K562 (cell line): ENCODE results near the gene ZSCAN21. TPM values are rescaled to one million over a fixed set of nuclear protein-coding genes. Genes with fewer than 3 reads are reported as not detected.

ENCODE experiments used
- ATAC-seq: fragments of 200-7000 bp; cut with Tn5 transposase; 3 replicates; pipeline ENCODE4 v1.9.1; 2020; ENCODE audit warnings: moderate library complexity
- BruUV-seq: library from RNA; stranded (reverse); fragments of 400-500 nt; replicated peaks from 2 replicates; lab custom pipeline; 2021; lab: Mats Ljungman, UMichigan
- CTCF ChIA-PET: fragments of 300-600 bp; formaldehyde crosslinking; extraction: SDS; loops from one replicate; lab custom pipeline; 2021; ENCODE audit warnings: low intra/inter-chr PET ratio; lab: Yijun Ruan, JAX
- POLR2A ChIA-PET: fragments of 300-600, 350-650 bp; sonication (Branson Sonifier 250); formaldehyde crosslinking; extraction: SDS; loops from one replicate; lab custom pipeline; 2021; ENCODE audit warnings: antibody characterized with exemption, inconsistent platforms; lab: Yijun Ruan, JAX
- DNase-seq, 4 experiments: peaks; one replicate each; pipeline versions ENCODE4 v3.0.0 to v3.0.0-alpha.2; 2011 to 2018; ENCODE audit warnings: low spot score in 3 of 4, mixed read lengths in 3 of 4; ENCODE audit errors: extremely low read depth in 1 of 4
- FAIRE-seq: peaks from 2 replicates; lab custom pipeline; 2011; peaks lifted over from hg19 to GRCh38; lab: Jason Lieb, UNC
- H2AFZ ChIP-seq: 2 replicates; pipeline ENCODE4 v1.6.0; 2011; ENCODE audit warnings: low read depth, low read length, control low read depth, inconsistent platforms
- H3K27ac ChIP-seq: fragments of 200-600 bp; 3 replicates; pipeline ENCODE4 v1.8.0; 2011; ENCODE audit warnings: low read depth, mild to moderate bottlenecking, control low read depth, inconsistent platforms, low read length, moderate library complexity, mixed read lengths; ENCODE audit errors: extremely low read depth
- H3K27me3 ChIP-seq, 2 experiments: fragments of 300-600 bp in 1 of 2; 2 replicates in 1 of 2; 3 replicates in 1 of 2; pipeline versions ENCODE4 v1.6.0 to v1.8.0; 2011; ENCODE audit warnings: inconsistent platforms in 2 of 2, low read length in 2 of 2, mild to moderate bottlenecking in 1 of 2, mixed read lengths in 1 of 2, moderate library complexity in 1 of 2; ENCODE audit not compliant: control insufficient read depth in 2 of 2, insufficient read depth in 2 of 2
- H3K36me3 ChIP-seq: fragments of 300-600 bp; 3 replicates; pipeline ENCODE4 v1.8.0; 2011; ENCODE audit warnings: mild to moderate bottlenecking, low read length, inconsistent platforms; ENCODE audit not compliant: control insufficient read depth, insufficient read depth
- H3K4me1 ChIP-seq, 2 experiments: fragments of 200-600 bp in 1 of 2; replicated peaks in 1 of 2; 2 replicates in 1 of 2; 3 replicates in 1 of 2; pipeline versions ENCODE4 v1.5.1 to v1.8.0; 2011; ENCODE audit warnings: inconsistent platforms in 2 of 2, low read length in 2 of 2, mild to moderate bottlenecking in 1 of 2, mixed read lengths in 1 of 2, moderate library complexity in 1 of 2; ENCODE audit not compliant: control insufficient read depth in 2 of 2, insufficient read depth in 2 of 2
- H3K4me2 ChIP-seq: 2 replicates; pipeline ENCODE4 v1.6.1; 2011; ENCODE audit warnings: low read length, control low read depth, inconsistent platforms, mixed read lengths; ENCODE audit not compliant: insufficient read depth
- H3K4me3 ChIP-seq: fragments of 200-600 bp; sonication (generic), shearing (Covaris generic); 2 replicates; pipeline ENCODE4 v1.5.1; 2016; ENCODE audit warnings: control low read depth, inconsistent platforms
- H3K79me2 ChIP-seq: fragments of 200-600 bp; 3 replicates; pipeline ENCODE4 v1.8.0; 2011; ENCODE audit warnings: low read length, inconsistent platforms; ENCODE audit not compliant: control insufficient read depth, insufficient read depth
- H3K9ac ChIP-seq, 2 experiments: 2 replicates each; pipeline versions ENCODE4 v1.6.0 to v1.6.1; 2011; ENCODE audit warnings: low read depth in 2 of 2, low read length in 2 of 2, control low read depth in 1 of 2, inconsistent platforms in 1 of 2, mild to moderate bottlenecking in 1 of 2, mixed read lengths in 1 of 2; ENCODE audit not compliant: insufficient read depth in 1 of 2
- H3K9me1 ChIP-seq: one replicate; pipeline ENCODE4 v1.6.0; 2011; ENCODE audit warnings: inconsistent platforms, mild to moderate bottlenecking, low read length, moderate library complexity; ENCODE audit not compliant: control insufficient read depth, insufficient read depth
- H3K9me3 ChIP-seq: replicated peaks from 2 replicates; pipeline ENCODE4 v1.5.1; 2011; ENCODE audit warnings: low read depth, low read length, inconsistent platforms; ENCODE audit not compliant: control insufficient read depth, insufficient read depth
- H4K20me1 ChIP-seq: replicated peaks from 2 replicates; pipeline ENCODE4 v1.6.1; 2011; ENCODE audit warnings: low read length, inconsistent platforms, mixed read lengths; ENCODE audit not compliant: control insufficient read depth, insufficient read depth
- CHD1 ChIP-seq: fragments of 200-600 bp; sonication (generic); IDR thresholded peaks from one replicate; pipeline ENCODE4 v1.6.1; 2012; ENCODE audit warnings: mild to moderate bottlenecking, moderate library complexity, low read length, inconsistent platforms
- CTCF ChIP-seq, 3 experiments: IDR thresholded peaks in 2 of 3; conservative IDR thresholded peaks in 1 of 3; 2 replicates each; pipeline ENCODE4 v1.5.1; 2011 to 2012; ENCODE audit warnings: low read length in 3 of 3, mild to moderate bottlenecking in 3 of 3, control low read depth in 2 of 3, improper control_type of control experiment in 1 of 3, inconsistent platforms in 1 of 3, low read depth in 1 of 3, mixed read lengths in 1 of 3, moderate library complexity in 1 of 3; ENCODE audit not compliant: insufficient read depth in 2 of 3
- FOS ChIP-seq: IDR thresholded peaks from 3 replicates; pipeline ENCODE4 v1.6.1; 2011; ENCODE audit not compliant: insufficient read length; ENCODE audit errors: extremely low read depth
- FOXK1 ChIP-seq: sonication (generic); formaldehyde crosslinking; IDR thresholded peaks from 2 replicates; pipeline ENCODE4 v1.8.0; 2022; ENCODE audit warnings: missing genetic modification reagents, mild to moderate bottlenecking, borderline replicate concordance
- GATAD2A ChIP-seq: fragments of 450-650 bp; IDR thresholded peaks from 2 replicates; pipeline ENCODE4 v1.6.1; 2017
- GTF2A2 ChIP-seq: IDR thresholded peaks from 2 replicates; pipeline ENCODE4 v1.6.1; 2016; ENCODE audit warnings: mild to moderate bottlenecking, missing genetic modification characterization, missing compliant biosample characterization
- HMGN3 ChIP-seq: IDR thresholded peaks from 2 replicates; pipeline ENCODE4 v1.6.1; 2011; ENCODE audit warnings: borderline replicate concordance, low read depth, mild to moderate bottlenecking, mixed read lengths, low read length; ENCODE audit not compliant: insufficient read length; ENCODE audit errors: extremely low read depth
- KDM4B ChIP-seq, 2 experiments: fragments of 450-650 bp in 1 of 2; sonication (generic) in 1 of 2; IDR thresholded peaks; 2 replicates each; pipeline ENCODE4 v1.6.1; 2016 to 2017; ENCODE audit warnings: borderline replicate concordance in 2 of 2, antibody characterized with exemption in 1 of 2, low read depth in 1 of 2, mild to moderate bottlenecking in 1 of 2
- PML ChIP-seq: IDR thresholded peaks from 2 replicates; pipeline ENCODE4 v1.6.1; 2012; ENCODE audit warnings: low read length, inconsistent platforms
- POLR2A ChIP-seq: fragments of 450-650 bp; conservative IDR thresholded peaks from 2 replicates; pipeline ENCODE4 v1.6.1; 2016
- POLR2AphosphoS2 ChIP-seq: IDR thresholded peaks from 2 replicates; pipeline ENCODE4 v1.6.1; 2012; ENCODE audit warnings: low read length, improper control_type of control experiment
- PRMT5 ChIP-seq: sonication (generic); formaldehyde crosslinking; IDR thresholded peaks from 2 replicates; pipeline ENCODE4 v1.5.0; 2020; ENCODE audit warnings: missing genetic modification reagents
- SRSF7 ChIP-seq: fragments of 200-400 bp; formaldehyde crosslinking; optimal IDR thresholded peaks from 2 replicates; pipeline ENCODE3; 2017; ENCODE audit warnings: mild to moderate bottlenecking, low read depth, low read length
- TFAP4 ChIP-seq: sonication (generic); formaldehyde crosslinking; IDR thresholded peaks from 2 replicates; pipeline ENCODE4 v1.8.0; 2022; ENCODE audit warnings: missing genetic modification reagents, mild to moderate bottlenecking, moderate library complexity, borderline replicate concordance
- TFE3 ChIP-seq: fragments of 450-650 bp; formaldehyde crosslinking; IDR thresholded peaks from 2 replicates; pipeline ENCODE4 v1.4.0; 2020; ENCODE audit warnings: mild to moderate bottlenecking, mixed read lengths
- TGIF2 ChIP-seq: sonication (generic); formaldehyde crosslinking; IDR thresholded peaks from 2 replicates; pipeline ENCODE4 v1.8.1; 2022; ENCODE audit warnings: mild to moderate bottlenecking, missing genetic modification reagents, moderate library complexity
- TOE1 ChIP-seq, 2 experiments: fragments of 450-650 bp in 1 of 2; sonication (generic) in 1 of 2; formaldehyde crosslinking in 1 of 2; IDR thresholded peaks; 2 replicates each; pipeline versions ENCODE4 v1.7.1 to v1.8.0; 2016 to 2022; ENCODE audit warnings: borderline replicate concordance in 2 of 2, mild to moderate bottlenecking in 2 of 2, antibody characterized with exemption in 1 of 2, inconsistent platforms in 1 of 2, low read depth in 1 of 2, missing genetic modification reagents in 1 of 2, moderate library complexity in 1 of 2
- ZFP30 ChIP-seq: fragments of 250-450 bp; sonication (Bioruptor Pico); IDR thresholded peaks from 2 replicates; pipeline ENCODE4 v1.8.0; 2022; ENCODE audit warnings: moderate library complexity, mild to moderate bottlenecking, inconsistent platforms, borderline replicate concordance
- ZNF165 ChIP-seq: fragments of 250-450 bp; sonication (Bioruptor Pico); IDR thresholded peaks from 2 replicates; pipeline ENCODE4 v1.4.0; 2020; ENCODE audit warnings: borderline replicate concordance
- WGBS: fragments of 100-300 bp; shearing (Covaris generic); methylation state at CpG from one replicate; pipeline ENCODE4 v1.1.6; 2016; ENCODE audit warnings: low coverage, mixed read lengths; ENCODE audit not compliant: insufficient coverage; ENCODE audit errors: missing lambda C conversion rate; 5-methylcytosine and 5-hydroxymethylcytosine counted together
- in situ Hi-C: fragments of 300-500 bp; cut with MboI; formaldehyde crosslinking; loops from 4 replicates; pipeline ENCODE4 v1.15.0; 2018; ENCODE audit warnings: inconsistent platforms, mixed read lengths
- intact Hi-C: fragments of 100-400 bp; cut with micrococcal nuclease; formaldehyde crosslinking; loops from 2 replicates; pipeline ENCODE4 v1.14.2; 2022
- polyA plus RNA-seq, 8 experiments: library from polyadenylated mRNA; depleted of rRNA in 4 of 8; stranded (reverse) in 5 of 8; unstranded in 3 of 8; fragments of >200 nt; fragmentation: Nextera tagmentation in 2 of 8; fragmentation: Illumina TruSeq in 1 of 8; extraction: Ambion mirVana in 2 of 8; extraction: Trizol in 1 of 8; gene quantifications; 2 replicates each; pipeline versions ENCODE4 v1.2.1 to v1.2.3, GENCODE V29; 2011 to 2014; ENCODE audit warnings: inconsistent platforms in 1 of 8, missing spikeins in 1 of 8
- total RNA-seq, 7 experiments: library from RNA; depleted of rRNA in 6 of 7; stranded (reverse); fragments of >200 nt in 6 of 7; fragmentation: Illumina TruSeq in 2 of 7; extraction: Trizol in 2 of 7; gene quantifications; 2 replicates each; pipeline versions ENCODE4 v1.2.1 to v1.2.3, GENCODE V29; 2011 to 2021; ENCODE audit warnings: low replicate concordance in 1 of 7

The ZSCAN21 gene
- total and polyA plus RNA-seq, 9 of the 15 experiments (the other 6 are each of a cell fraction or from before 2014, with no cell fraction given) = 5.9 to 15.5 (median 13.2) TPM

- ATAC-seq (no peak), FAIRE-seq (no peak), DNase-seq (no peak)
- ChIA-PET POLR2A (interaction anchor here (0.9 to 1.4 kb wide), 6 partner anchors 10 to 105 kb away, joined by 3 to 8 read pairs (median 4); no protein-coding TSS in a partner anchor), CTCF (no interaction called here)
- Histone ChIP-seq H3K9me1 (peaks cover 3% of the 10 kb centered on the region), H3K79me2 (peaks cover 44% of the 10 kb centered on the region), H3K4me2 (no peak overlapping the region), H3K9me3 (no peaks in the 10 kb centered on the region), H3K4me3 (no peak overlapping the region), H4K20me1 (peaks cover 58% of the 10 kb centered on the region), H3K27me3 (no peaks in the 10 kb centered on the region), H3K4me1 (peaks cover 6 to 17% of the 10 kb centered on the region in 2 experiments; a peak in 4 of 5 replicates), H3K27ac (no peak overlapping the region), H3K36me3 (peaks cover 100% of the 10 kb centered on the region), H2AFZ (no peak overlapping the region), H3K9ac (no peak overlapping the region)
- no TSS peak for BruUV-seq
- in situ Hi-C loops (no loop called here), intact Hi-C loops (no loop called here)
- WGBS = 92% methylated on average over 9 of the region's 9 CpGs
- TF ChIP-seq TFE3 (CRISPR knock-in tag) (no peak), TGIF2 (no peak), GATAD2A (no peak), HMGN3 (no peak), ZFP30 (no peak), TFAP4 (CRISPR knock-in tag) (no peak), POLR2A (peak; percentile 37), PRMT5 (CRISPR knock-in tag) (no peak), CTCF (IDR thresholded peaks at IDR 0.05 in 2 of 3, conservative IDR thresholded peaks at IDR 0.05 in 1 of 3; ENCODE audit: insufficient read depth in 2 of 3, low read depth in 1 of 3, low read length in 3 of 3) (no peak), FOXK1 (CRISPR knock-in tag) (no peak), GTF2A2 (tag) (no peak), FOS (no peak), SRSF7 (no peak), ZNF165 (CRISPR knock-in tag) (no peak), PML (peak; percentile 45; the same call in 1 of the 2 replicates), KDM4B (IDR thresholded peaks at IDR 0.05; ENCODE audit: borderline replicate concordance in 2 of 2, low read depth in 1 of 2) (no peak), TOE1 (IDR thresholded peaks at IDR 0.05; ENCODE audit: borderline replicate concordance) (no peak), TOE1 (CRISPR knock-in tag; IDR thresholded peaks at IDR 0.05; ENCODE audit: borderline replicate concordance, low read depth) (no peak), CHD1 (no peak), POLR2AphosphoS2 (peak; percentile 82)
Measured at GRCh38 chr7:100095289-100095688, 45.7 kb downstream of the ZSCAN21 start.
